WTC11 (cell line): ENCODE results near the gene POLR2E. TPM values are rescaled to one million over a fixed set of nuclear protein-coding genes. Genes with fewer than 3 reads are reported as not detected.

Experiments used
- ATAC-seq: fragments of 200-7000 bp; cut with Tn5 transposase; 2 replicates; pipeline ENCODE4 v1.10.0; 2021; ENCODE audit warnings: mild to moderate bottlenecking, moderate library complexity
- CTCF ChIA-PET: fragments of 300-600 bp; sonication (Branson Sonifier 250); formaldehyde crosslinking; loops from one replicate; lab custom pipeline; 2021; ENCODE audit warnings: antibody characterized with exemption; lab: Charles Lee
- POLR2A ChIA-PET: fragments of 350-600 bp; sonication (Branson Sonifier 250); formaldehyde crosslinking; loops from one replicate; lab custom pipeline; 2021; ENCODE audit warnings: antibody characterized with exemption; lab: Charles Lee
- DNase-seq: peaks from one replicate; pipeline ENCODE4 v3.0.0; 2021; ENCODE audit warnings: low spot score
- H3K27ac Mint-ChIP-seq: 2 replicates; pipeline ENCODE4 v1.8.0; 2021; ENCODE audit warnings: mixed read lengths
- H3K27me3 Mint-ChIP-seq: 2 replicates; pipeline ENCODE4 v1.8.0; 2021; ENCODE audit warnings: low read depth, mild to moderate bottlenecking, moderate library complexity, mixed read lengths
- H3K36me3 Mint-ChIP-seq: 2 replicates; pipeline ENCODE4 v1.8.0; 2021; ENCODE audit warnings: mixed read lengths
- H3K4me1 Mint-ChIP-seq: 2 replicates; pipeline ENCODE4 v1.8.0; 2022; ENCODE audit warnings: mixed read lengths
- H3K4me3 Mint-ChIP-seq: 2 replicates; pipeline ENCODE4 v1.8.0; 2021; ENCODE audit warnings: mild to moderate bottlenecking, moderate library complexity, mixed read lengths
- H3K9me3 Mint-ChIP-seq: 2 replicates; pipeline ENCODE4 v1.8.0; 2021; ENCODE audit warnings: mixed read lengths
- CREM ChIP-seq: sonication (generic); formaldehyde crosslinking; IDR thresholded peaks from 2 replicates; pipeline ENCODE4 v1.8.1; 2022; ENCODE audit warnings: mild to moderate bottlenecking, missing genetic modification reagents, moderate library complexity
- EMX1 ChIP-seq: fragments of 250-450 bp; sonication (Bioruptor Pico); IDR thresholded peaks from 2 replicates; pipeline ENCODE4 v1.8.0; 2021; ENCODE audit warnings: mild to moderate bottlenecking
- IRF2 ChIP-seq: sonication (generic); formaldehyde crosslinking; IDR thresholded peaks from 2 replicates; pipeline ENCODE4 v1.8.0; 2022; ENCODE audit warnings: low read depth, missing genetic modification reagents, borderline replicate concordance
- JAZF1 ChIP-seq: fragments of 250-450 bp; sonication (Bioruptor Pico); IDR thresholded peaks from 2 replicates; pipeline ENCODE4 v1.9.0; 2021; ENCODE audit warnings: moderate library complexity, mild to moderate bottlenecking, inconsistent platforms
- MAX ChIP-seq: sonication (generic); formaldehyde crosslinking; IDR thresholded peaks from 2 replicates; pipeline ENCODE4 v1.8.0; 2022; ENCODE audit warnings: mild to moderate bottlenecking, missing genetic modification reagents
- OVOL2 ChIP-seq: fragments of 250-450 bp; sonication (Bioruptor Pico); IDR thresholded peaks from 2 replicates; pipeline ENCODE4 v1.9.0; 2021; ENCODE audit warnings: mild to moderate bottlenecking, borderline replicate concordance
- PRDM15 ChIP-seq: sonication (generic); formaldehyde crosslinking; IDR thresholded peaks from 2 replicates; pipeline ENCODE4 v1.8.0; 2022; ENCODE audit warnings: missing genetic modification reagents
- RELA ChIP-seq: sonication (generic); formaldehyde crosslinking; IDR thresholded peaks from 2 replicates; pipeline ENCODE4 v1.8.1; 2022; ENCODE audit warnings: missing genetic modification reagents, mild to moderate bottlenecking, borderline replicate concordance
- SOX15 ChIP-seq: fragments of 250-450 bp; sonication (Bioruptor Pico); IDR thresholded peaks from 2 replicates; pipeline ENCODE4 v1.9.0; 2021; ENCODE audit warnings: mild to moderate bottlenecking
- TCF7 ChIP-seq: sonication (generic); formaldehyde crosslinking; IDR thresholded peaks from 2 replicates; pipeline ENCODE4 v1.8.0; 2022; ENCODE audit warnings: mild to moderate bottlenecking, low read depth, missing genetic modification reagents, moderate library complexity
- TP53 ChIP-seq: sonication (generic); formaldehyde crosslinking; IDR thresholded peaks from 2 replicates; pipeline ENCODE4 v1.8.1; 2023; ENCODE audit warnings: mild to moderate bottlenecking, missing genetic modification reagents
- ZBTB21 ChIP-seq: sonication (generic); formaldehyde crosslinking; IDR thresholded peaks from 2 replicates; pipeline ENCODE4 v1.8.1; 2023; ENCODE audit warnings: mild to moderate bottlenecking, missing genetic modification reagents, borderline replicate concordance
- ZNF138 ChIP-seq: sonication (generic); formaldehyde crosslinking; conservative IDR thresholded peaks from 2 replicates; pipeline ENCODE4 v1.8.1; 2022; ENCODE audit warnings: mild to moderate bottlenecking, moderate library complexity, missing genetic modification reagents
- ZNF263 ChIP-seq: sonication (generic); formaldehyde crosslinking; IDR thresholded peaks from 2 replicates; pipeline ENCODE4 v1.8.1; 2022; ENCODE audit warnings: low read depth, mild to moderate bottlenecking, moderate library complexity, missing genetic modification reagents
- ZNF423 ChIP-seq: fragments of 250-450 bp; sonication (Bioruptor Pico); IDR thresholded peaks from 2 replicates; pipeline ENCODE4 v2.1.2; 2022; ENCODE audit warnings: mild to moderate bottlenecking, moderate library complexity
- ZNF512 ChIP-seq: sonication (generic); formaldehyde crosslinking; IDR thresholded peaks from 2 replicates; pipeline ENCODE4 v1.8.1; 2022; ENCODE audit warnings: missing genetic modification reagents, borderline replicate concordance
- total RNA-seq: library from RNA; stranded (reverse); gene quantifications from 3 replicates; pipeline ENCODE4 v1.2.3, GENCODE V29; 2021
- TF ChIP-seq, protein P1 (sequence below): sonication (generic); formaldehyde crosslinking; IDR thresholded peaks from 2 replicates; pipeline ENCODE4 v1.8.1; 2023; ENCODE audit warnings: mild to moderate bottlenecking, missing genetic modification reagents, moderate library complexity

Gene POLR2E
- total RNA-seq, 1 experiment from 2014 or later, result 275 TPM

GRCh38 chr19:1074544-1075283 lies 20.5 kb downstream of the POLR2E start (continued):
- TF ChIP-seq ZNF512 (CRISPR knock-in tag) (no peak), ZNF423 (CRISPR knock-in tag) (no peak), RELA (CRISPR knock-in tag) (no peak), TCF7 (CRISPR knock-in tag) (no peak), IRF2 (no peak), ZBTB21 (CRISPR knock-in tag) (no peak), PRDM15 (CRISPR knock-in tag) (no peak), TP53 (CRISPR knock-in tag) (no peak)
- TF ChIP-seq, protein P1, sequence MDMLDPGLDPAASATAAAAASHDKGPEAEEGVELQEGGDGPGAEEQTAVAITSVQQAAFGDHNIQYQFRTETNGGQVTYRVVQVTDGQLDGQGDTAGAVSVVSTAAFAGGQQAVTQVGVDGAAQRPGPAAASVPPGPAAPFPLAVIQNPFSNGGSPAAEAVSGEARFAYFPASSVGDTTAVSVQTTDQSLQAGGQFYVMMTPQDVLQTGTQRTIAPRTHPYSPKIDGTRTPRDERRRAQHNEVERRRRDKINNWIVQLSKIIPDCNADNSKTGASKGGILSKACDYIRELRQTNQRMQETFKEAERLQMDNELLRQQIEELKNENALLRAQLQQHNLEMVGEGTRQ (CRISPR knock-in tag), result no peak

DNA sequence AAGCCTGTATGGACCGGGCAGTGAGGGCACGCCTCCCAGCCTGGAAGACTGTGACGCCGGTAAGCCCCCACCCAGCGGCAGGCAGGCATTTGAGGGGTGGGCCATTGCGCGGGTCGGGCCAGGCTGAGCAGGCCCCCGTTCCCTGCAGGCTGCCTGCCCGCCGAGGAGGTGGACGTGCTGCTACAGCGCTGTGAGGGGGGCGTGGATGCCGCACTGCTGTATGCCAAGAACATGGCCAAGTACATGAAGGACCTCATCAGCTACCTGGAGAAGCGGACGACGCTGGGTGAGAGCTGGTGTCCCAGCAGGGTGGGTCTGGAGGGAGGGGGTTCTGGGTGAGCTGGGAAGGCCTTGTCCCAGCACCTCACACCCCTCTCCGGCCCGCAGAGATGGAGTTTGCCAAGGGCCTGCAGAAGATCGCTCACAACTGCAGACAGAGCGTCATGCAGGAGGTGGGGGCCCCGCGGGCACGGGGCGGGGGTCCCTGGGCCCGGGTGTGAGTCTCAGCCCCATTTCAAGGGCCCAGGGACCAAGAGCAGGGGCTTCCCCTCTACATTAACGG lies 21.1 kb downstream of the POLR2E start:
- Mint-ChIP-seq H3K9me3 (no peaks in the 10 kb centered on the region), H3K27ac (no peak overlapping the region), H3K27me3 (peaks cover 12% of the 10 kb centered on the region), H3K36me3 (peaks cover 9% of the 10 kb centered on the region), H3K4me1 (peaks cover 2% of the 10 kb centered on the region), H3K4me3 (no peak overlapping the region)
- TF ChIP-seq CREM (no peak), JAZF1 (no peak), MAX (no peak), SOX15 (CRISPR knock-in tag) (no peak), OVOL2 (CRISPR knock-in tag) (no peak), EMX1 (CRISPR knock-in tag) (no peak), ZNF263 (CRISPR knock-in tag) (no peak), ZNF138 (CRISPR knock-in tag) (no peak)
- DNase-seq (no peak), ATAC-seq (no peak)
- ChIA-PET POLR2A (interaction anchor here (0.6 kb wide), 1 partner anchor 138 kb away, joined by 4 read pairs; no protein-coding TSS in a partner anchor), CTCF (interaction anchor here (1.4 to 1.6 kb wide), 2 partner anchors 9 to 170 kb away, joined by 4 to 6 read pairs; no protein-coding TSS in a partner anchor)
